GM12865 (cell line): ENCODE measurements around the gene SNX5.

Experiments used
- DNase-seq: peaks from one replicate; pipeline ENCODE4 v3.0.0; 2010; ENCODE audit warnings: low read depth
- H3K4me3 ChIP-seq: 2 replicates; pipeline ENCODE4 v1.5.1; 2011; ENCODE audit warnings: mild to moderate bottlenecking, low read depth, low read length, control low read depth
- CTCF ChIP-seq: IDR thresholded peaks from 2 replicates; pipeline ENCODE4 v1.5.1; 2011; ENCODE audit warnings: low read length, control low read depth, low read depth, inconsistent platforms; ENCODE audit not compliant: insufficient read depth; ENCODE audit errors: missing control alignments

The SNX5 gene

GRCh38 chr20:17928211-17928611, 40.4 kb downstream of the SNX5 start:
- TF ChIP-seq CTCF: no peak
- H3K4me3 ChIP-seq: no peak overlapping the region
- DNase-seq: no peak

DNA sequence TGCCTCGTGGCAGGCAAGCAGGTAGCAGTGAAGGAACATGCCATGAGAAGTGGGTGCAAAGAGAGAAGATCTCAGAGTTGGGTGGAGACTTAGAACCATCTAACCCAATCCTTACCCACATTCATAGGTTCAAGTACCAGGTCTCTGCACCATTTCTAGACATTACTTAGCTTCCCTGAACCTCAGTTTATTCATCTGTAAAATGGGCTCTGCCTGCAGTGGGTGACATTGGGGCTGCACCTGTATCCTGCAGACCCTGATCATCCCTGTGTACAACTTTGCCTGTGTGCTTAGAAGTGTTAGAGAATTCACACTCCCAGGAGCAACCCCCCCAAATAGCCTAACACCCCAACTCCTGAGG, 42.7 kb downstream of the SNX5 start:
- DNase-seq: no peak
- H3K4me3 ChIP-seq: no peak overlapping the region
- no peak for TF ChIP-seq CTCF

DNA sequence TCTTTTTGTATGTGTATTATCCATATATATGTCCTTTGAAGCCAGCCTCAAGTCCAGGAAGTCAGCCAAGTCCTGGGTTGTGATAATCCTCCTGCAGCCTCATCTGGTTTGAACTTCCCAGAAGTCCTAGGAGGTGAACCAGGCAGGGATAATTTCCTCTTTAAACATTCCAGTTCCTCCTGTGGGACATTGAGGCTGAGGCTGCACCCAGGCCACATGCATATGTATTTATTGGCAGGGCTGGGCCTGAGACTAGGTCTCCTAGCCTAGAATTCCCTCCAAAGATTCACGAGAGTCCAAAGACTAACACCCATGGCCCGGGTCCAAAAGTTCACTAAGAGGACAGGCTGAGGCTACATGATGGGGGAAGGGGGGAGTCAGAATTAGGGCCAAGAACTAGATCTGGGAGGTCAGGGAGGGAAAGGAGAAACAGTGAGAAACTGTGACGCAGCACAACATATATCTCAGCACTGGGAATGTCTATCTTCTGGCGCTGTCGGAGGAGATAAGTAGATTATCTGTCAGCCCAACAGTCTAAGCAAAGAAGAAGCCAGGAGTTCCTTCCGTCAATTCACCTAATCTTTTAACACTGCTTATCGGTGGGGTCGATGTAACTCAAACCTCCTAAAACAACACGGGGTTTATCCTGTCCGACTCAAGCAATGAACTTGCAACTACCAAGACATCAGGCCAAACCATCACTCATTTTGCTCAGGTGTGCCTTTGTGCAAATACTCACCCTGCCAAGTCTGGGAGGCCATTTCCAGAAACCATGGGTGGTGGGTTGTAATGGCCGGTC, 43.3 kb downstream of the SNX5 start:
- H3K4me3 ChIP-seq: no peak overlapping the region
- no peak for TF ChIP-seq CTCF
- no peak for DNase-seq

- no peak for TF ChIP-seq CTCF
- H3K4me3 ChIP-seq: no peak overlapping the region
- no peak for DNase-seq
These were observed 46.8 kb downstream of the SNX5 start for GRCh38 chr20:17921774-17922173.

- no peak for DNase-seq
- no peak overlapping the region for H3K4me3 ChIP-seq
- no peak for TF ChIP-seq CTCF
These were observed 49.4 kb downstream of the SNX5 start for GRCh38 chr20:17919149-17919548.

DNA sequence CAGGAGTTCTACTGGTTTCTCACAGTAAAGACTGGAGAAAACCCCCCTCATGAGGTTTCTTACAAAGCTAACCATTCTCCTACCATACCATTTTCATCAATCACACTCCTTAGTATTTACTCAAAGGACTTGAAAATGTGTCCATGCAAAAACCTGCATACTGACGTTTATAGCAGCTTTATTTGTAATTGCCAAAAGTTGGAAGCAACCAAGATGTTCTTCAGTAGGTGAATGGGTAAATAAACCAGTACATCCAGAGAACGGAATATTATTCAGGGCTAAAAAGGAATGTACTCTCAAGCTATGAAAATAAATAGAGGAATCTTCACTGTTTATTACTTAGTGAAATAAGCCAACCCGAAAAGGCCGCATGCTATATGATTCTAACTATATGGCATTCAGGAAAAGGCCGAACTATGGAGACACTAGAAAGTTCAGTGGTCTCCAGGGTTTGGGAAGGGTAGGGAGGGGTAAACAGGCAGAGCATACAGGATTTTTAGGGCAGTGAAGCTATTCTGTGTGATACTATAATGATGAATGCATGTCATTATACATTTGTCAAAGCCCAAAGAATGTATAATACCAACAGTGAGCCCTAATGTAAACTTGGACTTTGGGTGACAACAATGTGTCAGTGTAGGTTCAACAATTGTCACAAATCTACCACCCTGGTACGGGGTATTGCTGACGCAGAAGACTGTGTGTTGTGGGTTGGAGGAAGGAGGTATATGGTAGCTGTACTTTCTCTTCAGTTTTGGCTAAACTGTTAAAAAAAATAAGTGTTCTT, 50.6 kb downstream of the SNX5 start:
- no peak for TF ChIP-seq CTCF
- no peak overlapping the region for H3K4me3 ChIP-seq
- no peak for DNase-seq
